GM18517 (cell line): ENCODE measurements around the gene PFN4.
"Not testable (repeated sequence)": the region's sequence is repeated elsewhere in the genome, so short reads cannot be mapped to it uniquely, and the experiment has no call there.

Source experiments
- ATAC-seq: cut with Tn5 transposase; IDR thresholded peaks from one replicate; pipeline ENCODE4 v1.9.1; 2021; ENCODE audit warnings: mild to moderate bottlenecking, moderate library complexity; ENCODE audit not compliant: unreplicated experiment

The PFN4 gene

DNA sequence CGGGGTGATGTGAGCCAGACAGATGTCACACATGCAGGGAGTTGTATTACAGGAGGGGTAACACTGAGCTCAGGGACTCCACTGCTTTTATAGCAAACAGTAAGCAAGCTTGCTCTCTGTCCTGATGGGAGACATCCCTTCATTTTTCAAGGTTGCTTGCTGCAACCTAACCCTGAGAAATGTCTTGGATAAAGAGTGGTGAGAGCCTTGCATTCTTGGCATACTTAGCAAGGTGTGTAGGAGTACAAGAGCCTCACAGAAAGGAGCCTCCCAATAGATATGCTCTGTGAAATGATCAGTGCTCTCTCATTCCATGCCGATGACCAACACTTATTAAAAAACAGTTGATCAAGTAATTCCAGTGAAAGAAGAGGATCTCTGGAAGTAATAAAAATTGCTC is 8.1 kb downstream of the PFN4 start:
- ATAC-seq, result no peak

DNA sequence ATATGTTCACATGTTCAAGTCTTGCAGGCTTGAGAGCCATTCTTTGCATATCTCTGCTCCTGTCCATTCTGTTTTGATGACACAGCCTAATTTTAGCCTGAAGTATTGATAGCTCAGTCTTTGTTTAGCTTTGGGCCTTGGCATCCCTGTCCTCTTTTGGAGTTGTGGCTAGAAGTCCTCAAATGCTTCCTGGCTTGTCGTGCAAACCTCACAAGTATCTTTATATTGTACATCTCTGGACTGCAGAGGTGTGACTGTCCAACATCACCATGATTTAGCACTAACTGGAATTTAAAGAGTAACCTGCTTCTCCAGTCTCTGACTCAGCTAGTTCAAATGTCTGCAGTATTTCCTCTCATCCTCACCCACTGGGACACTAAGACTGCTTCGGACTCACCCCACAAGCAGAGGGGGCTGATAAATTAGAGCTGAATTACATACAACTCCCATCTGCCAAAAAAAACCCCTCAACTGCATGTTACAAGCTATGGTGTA is 11.7 kb downstream of the PFN4 start:
- no peak for ATAC-seq

DNA sequence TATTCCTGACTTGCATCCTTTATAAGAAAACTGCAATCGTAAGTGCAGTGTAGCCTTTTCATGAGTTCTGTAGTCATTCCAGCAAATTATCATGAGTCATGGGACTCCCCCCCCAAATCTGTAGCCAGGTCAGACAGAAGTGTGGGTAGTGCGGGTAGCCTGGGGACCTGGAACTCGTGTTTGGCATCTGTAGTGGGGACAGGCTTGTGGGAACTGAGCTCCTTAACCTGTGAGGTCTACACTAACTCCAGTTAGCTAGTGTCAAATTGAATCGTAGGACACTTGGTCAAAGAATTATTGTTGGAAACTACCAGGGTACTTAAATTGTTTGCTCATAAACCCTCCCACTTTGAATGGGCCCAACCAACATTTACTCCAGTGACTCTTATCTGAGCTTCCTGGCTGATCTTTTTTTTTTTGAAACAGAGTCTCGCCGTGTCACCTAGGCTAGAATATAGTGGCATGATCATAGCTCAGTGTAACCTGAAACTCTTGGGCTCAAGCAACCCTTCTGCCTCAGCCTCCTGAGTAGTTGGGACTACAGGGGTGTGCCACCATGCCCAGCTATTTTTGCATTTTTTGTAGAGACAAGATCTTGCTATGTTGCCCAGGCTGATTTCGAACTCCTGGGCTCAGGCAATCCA is 12.4 kb downstream of the PFN4 start:
- no peak for ATAC-seq

DNA sequence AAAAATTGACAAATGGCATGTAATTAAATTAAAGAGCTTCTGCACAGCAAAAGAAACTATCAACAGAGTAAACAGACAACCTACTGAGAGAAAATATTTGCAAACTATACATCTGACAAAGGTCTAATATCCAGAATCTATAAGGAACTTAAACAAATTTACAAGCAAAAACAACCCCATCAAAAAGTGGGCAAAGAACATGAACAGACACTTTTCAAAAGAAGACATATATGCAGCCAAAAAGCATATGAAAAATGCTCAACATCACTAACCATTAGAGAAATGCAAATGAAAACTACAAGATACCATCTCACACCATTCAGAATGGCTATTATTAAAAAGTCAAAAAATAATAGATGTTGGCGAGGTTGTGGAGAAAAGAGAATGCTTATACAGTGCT is 13.7 kb downstream of the PFN4 start:
- not testable (repeated sequence) for ATAC-seq

DNA sequence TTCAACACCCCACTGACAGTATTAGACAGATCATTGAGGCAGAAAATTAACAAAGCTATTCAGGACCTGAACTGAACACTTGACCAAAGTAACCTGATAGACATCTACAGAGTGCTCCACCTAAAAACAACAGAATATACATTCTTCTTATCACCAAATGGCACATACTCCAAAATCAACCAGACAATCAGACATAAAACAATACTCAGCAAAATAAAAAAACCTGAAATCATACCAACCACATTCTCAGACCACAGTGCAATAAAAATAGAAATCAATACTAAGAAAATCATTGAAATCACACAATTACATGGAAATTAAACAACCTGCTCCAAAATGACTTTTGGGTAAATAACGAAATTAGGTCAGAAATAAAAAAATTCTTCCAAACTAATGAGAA is 15.8 kb downstream of the PFN4 start:
- ATAC-seq, result no peak

DNA sequence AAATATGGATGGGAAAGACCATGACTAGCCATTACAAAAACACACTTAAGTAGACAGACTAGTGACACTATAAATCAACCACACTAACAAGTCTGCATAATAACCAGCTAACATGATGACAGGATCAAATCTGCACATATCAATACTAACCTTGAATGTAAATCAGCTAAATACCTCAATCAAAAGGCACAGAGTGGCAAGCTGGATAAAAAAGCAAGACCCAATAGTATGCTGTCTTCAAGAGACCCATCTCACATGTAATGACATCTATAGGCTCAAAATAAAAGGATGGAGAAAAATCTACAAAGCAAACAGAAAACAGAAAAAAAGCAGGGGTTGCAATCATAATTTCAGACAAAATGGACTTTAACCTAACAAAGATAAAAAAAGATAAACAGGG is 16.3 kb downstream of the PFN4 start:
- ATAC-seq, result no peak

DNA sequence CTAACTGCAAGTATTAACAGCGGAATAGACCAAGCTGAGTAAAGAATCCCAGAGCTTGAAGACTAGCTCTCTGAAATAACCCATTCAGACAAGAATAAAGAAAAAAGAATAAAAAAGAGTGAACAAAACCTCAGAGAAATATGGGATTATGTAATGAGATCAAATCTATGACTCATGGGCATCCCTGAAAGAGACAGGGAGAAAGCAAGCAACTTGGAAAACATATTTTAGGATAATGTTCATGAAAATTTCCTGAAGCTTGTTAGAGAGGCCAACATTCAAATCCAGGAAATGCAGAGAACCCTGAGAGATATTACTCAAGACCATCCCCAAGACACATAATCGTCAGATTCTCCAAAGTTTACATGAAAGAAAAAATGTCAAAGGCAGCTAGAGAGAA is 17.3 kb downstream of the PFN4 start:
- ATAC-seq, result no peak

DNA sequence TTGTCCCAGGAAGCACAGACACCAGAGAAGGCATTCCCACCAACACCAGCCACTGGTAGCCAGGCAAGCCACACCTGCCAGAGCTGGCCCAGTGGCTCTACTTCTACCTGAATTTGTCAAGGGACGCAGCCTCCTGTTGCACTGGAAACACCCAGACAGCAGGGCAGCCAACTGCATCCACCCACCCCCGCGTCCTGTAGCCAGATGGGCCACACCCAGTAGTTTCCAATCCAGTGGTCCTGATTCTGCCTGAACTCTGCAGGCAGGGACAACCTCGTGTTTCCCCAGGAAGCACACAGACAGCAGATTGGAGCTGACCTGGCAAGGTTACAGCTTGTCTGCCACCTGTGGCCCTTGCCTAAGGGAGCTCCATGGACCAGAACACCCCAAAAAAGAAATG is 18.2 kb downstream of the PFN4 start:
- no peak for ATAC-seq

DNA sequence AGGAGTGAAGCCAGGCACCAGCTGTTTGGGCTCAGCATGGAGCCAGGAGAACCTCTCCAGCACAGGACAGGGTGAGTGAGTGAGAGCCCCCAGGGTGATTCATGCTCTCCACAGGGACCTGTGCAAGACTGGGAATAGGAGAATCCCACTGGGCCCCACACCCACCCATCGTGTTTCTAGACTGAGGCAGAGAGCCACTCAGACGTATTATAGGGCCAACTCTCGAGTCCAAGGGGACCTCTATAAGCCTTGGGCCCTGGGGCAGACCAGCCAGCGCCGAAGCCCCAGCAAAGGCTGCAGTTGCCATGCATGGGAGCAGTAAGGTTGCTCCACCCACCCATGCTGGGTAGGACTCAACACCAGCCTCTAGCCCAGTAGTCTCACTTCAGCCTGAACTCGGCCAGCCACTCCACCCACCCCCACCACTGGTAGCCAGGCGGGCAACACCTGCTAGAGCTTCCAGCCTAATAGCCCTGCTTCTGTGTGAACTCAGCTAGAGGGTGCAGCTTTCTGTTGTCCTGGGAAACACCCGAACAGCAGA is 19.0 kb downstream of the PFN4 start:
- no peak for ATAC-seq

DNA sequence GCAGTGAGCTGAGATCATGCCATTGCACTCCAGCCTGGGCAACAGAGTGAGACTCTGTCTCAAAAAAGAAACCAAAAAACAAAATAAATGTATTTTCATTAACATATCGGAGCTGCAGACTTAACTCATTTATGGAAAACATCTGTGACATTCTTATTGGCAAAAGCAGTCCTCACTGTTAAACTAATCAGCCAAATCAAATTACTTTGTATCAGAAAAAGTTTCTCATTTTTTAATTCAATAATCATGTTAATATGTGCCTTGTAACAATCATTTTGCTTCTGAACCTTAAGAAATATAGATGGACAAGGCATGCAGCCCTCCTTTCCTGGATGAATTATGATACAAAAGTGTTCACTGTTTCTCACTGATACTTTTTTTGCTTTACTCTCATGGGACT is 20.5 kb downstream of the PFN4 start:
- ATAC-seq, result no peak

DNA sequence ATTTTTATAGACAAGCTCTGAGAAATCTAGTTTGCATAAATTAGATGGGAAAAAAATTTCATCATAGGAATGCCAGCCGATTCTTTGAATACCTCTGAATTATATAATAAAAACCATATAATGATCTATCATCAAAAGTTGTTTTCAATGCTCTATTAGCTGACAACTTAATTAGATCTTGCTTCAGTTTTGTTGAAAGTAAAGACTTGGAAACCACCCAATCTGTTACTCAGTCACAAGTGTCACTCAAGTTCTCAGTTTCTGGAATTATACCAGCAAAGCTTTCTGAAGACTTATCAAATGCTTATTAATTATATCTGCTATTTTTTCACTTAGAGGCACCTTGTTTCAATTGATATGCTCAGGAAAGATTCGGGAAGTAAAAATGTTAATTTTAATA is 21.1 kb downstream of the PFN4 start:
- no peak for ATAC-seq

DNA sequence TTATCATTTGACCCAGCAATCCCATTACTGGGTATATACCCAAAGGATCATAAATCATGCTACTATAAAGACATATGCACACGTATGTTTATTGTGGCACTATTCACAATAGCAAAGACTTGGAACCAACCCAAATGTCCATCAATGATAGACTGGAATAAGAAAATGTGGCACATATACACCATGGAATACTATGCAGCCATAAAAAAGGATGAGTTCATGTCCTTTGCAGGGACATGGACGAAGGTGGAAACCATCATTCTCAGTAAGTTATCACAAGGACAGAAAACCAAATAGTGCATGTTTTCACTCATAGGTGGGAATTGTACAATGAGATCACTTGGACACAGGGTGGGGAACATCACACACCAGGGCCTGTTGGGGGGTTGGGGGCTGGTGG is 22.4 kb downstream of the PFN4 start:
- ATAC-seq, result not testable (repeated sequence)

DNA sequence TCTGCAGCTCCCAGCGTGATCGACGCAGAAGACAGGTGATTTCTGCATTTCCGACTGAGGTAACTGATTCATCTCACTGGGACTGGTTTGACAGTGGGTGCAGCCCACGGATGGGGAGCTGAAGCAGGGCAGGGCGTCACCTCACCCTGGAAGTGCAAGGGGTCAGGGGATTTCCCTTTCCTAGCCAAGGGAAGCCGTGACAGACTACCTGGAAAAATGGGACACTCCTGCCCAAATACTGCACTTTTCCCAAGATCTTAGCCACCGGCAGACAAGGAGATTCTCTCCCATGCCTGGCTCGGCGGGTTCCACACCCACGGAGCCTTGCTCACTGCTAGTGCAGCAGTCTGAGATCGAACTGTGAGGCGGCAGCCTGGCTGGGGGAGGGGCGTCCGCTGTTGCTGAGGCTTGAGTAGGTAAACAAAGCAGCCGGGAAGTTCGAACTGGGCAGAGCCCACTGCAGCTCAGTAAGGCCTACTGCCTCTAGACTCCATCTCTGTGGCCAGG is 27.9 kb downstream of the PFN4 start:
- not testable (repeated sequence) for ATAC-seq

DNA sequence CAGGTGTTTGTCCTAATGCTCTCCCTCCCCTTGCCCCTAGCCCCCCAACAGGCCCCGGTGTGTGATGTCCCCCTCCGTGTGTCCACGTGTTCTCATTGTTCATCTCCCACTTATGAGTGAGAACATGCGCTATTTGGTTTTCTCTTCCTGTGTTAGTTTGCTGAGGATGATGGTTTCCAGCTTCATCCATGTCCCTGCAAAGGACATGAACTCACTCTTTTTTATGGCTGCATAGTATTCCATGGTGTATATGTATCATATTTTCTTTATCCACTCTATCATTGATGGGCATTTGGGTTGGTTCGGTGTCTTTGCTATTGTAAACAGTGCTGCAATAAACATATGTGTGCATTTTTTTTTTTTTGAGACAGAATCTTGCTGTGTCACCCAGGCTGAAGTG is 29.9 kb downstream of the PFN4 start:
- not testable (repeated sequence) for ATAC-seq

DNA sequence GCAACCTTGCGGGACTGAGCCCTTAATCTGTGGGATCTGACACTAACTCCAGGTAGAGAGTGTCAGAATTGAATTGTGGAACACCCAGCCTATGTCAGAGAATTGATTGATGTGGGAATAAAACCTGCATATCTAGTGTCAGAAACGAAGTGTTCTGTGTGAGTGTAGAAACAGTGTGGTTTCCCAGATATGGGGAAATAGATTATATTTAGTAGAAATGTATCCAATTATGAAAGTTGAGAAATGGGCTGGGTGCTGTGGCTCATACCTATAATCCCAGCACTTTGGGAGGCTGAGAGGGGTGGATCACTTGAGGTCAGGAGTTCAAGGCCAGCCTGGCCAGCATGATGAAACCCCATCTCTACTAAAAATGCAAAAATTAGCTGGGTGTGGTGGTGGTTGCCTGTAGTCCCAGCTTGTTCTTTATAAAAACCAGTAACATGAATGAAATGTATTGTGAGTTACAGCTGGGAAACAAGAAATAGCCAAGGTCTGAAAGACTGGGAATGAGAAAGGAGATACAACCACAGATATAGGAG is 34.2 kb downstream of the PFN4 start:
- ATAC-seq, result no peak

DNA sequence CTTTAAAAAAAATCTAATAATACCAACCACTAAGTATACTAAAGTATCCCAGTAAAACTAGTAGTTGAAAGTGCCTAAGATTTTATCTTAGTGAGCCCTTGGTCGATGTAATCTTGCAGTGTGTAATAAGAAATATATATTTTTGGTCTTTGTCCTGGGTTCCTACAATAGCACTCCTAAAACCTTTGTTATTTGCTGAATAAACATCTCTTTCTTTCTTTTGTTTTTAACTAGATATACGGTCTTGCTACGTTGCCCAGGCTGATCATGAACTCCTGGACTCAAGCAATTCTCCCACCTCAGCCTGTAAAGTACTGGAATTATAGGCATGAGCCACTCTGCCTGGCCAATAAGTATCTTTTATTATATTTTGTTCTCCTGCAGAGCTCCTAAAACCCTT is 36.1 kb downstream of the PFN4 start:
- no peak for ATAC-seq

DNA sequence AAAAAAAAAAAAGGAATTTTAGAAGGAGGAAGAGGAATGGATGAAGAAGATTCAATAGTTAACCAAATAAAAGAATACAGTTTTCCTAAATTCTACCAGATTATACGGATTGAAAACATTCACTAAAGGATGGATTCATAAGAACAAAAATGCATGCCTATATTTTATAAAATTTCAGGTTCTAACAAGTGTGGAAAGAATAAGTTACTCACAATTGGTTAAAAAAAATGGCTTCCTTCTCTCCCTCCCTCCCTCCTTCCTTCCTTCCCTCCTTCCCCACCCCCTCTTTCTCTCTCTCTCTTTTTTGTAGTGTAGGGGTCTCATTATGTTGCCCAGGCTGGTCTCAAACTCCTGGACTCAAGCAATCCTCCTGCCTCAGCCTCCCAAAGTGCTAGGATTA is 36.9 kb downstream of the PFN4 start:
- ATAC-seq, result no peak

DNA sequence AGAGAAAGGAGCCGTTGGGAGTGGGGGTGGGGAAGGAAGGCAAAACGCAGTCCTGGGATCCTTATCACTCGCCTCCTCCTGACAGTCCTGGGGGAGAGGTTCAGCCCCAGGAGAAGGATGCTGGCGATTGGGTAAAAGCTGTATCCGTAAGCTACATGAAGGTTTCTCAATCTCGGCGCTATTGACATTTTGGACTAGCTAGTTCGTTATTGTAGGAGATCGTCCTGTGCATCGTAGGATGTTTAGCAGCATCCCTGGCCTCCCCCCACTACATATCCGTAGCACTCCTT is 38.0 kb downstream of the PFN4 start:
- no peak for ATAC-seq

DNA sequence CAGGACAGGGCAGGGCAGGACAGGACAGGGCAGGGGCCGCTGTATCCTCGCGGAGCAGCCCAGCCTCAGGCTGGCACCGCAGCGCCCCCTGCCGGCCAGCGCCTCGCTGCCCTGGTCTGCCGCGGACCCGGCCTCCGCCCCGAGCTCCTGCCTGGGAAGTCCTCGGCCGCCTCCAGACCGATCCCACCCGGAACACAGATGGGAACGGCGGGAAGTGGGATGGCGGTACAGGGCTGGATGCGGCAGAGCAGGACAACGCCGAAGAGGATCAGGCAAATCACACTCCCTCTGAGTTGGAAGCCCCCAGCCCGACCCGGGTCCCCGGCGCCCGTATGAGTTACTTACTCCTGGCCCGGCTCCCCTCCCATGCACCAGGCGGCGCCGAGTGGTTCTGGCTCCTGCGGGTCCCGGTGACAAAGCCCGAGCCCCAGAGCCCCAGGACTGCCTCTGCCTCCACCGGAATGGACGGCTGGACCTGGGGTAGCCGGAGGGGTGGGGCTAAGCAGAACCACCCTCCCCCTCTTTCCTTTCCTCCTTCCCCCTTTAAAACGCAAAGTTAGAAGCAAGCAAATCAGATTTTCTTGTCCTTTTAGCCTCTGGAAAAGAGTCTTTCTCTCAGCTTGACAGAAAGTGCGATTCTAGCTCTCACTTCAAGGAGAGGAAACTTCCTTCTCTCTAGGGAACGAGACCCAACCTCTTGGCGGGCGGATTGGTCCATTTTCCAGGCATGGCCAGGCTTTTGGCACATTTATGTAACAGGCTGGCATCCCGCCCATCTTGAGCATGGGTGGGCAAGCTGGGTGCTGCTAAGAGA is 38.5 kb downstream of the PFN4 start, which contains the start of gene TP53I3:
Gene TP53I3, minus strand, starts transcription at position 449 of the 814 bp plus-strand sequence. CDS start 508 bp downstream, outside the sequence.
- peak; percentile 57 for ATAC-seq

DNA sequence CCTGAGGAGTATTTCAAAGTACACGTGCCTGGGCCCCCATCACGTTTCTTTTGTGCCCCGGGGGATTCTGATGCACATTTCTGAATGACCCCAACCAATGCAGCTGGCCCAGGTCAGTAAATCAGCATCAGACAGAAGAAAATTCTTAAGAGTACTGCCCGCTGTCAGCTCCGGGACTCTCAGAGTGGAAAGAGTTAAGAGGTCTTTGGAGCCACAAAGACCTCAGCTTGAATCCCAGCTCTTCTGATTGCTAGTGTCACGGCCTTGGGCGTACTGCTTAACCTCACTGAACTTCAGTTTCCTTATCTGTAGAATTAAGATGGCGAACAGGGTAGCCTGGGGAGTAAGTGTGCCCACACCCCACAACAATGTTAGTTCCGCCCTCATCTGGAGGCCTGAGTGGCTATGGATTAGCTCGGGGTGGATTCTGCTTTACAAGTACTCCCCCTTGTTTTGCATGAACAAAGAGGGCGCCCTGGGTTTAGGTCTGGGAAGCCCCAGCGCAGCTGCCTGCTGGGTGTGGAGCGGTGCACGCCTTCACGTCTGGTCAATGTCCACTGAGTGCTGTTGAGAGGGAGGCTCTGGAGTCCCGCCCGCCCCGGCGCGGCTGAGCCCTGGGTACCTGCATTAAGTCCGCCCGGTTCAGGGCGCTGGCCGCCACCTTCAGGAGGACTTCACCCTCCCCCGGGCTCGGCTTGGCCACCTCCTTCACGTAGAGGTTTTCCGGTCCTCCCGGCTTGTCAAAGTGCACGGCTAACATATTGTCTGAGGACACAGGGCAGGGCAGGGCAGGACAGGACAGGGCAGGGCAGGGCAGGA is 39.4 kb downstream of the PFN4 start:
- peak; percentile 86 for ATAC-seq
